SKM-1 (cell line): ENCODE measurements around the gene GNAL.

Experiments used
- DNase-seq: peaks from one replicate; lab custom pipeline; 2025; ENCODE audit not compliant: unreplicated experiment; lab: John Stamatoyannopoulos, UW

GNAL gene

DNA sequence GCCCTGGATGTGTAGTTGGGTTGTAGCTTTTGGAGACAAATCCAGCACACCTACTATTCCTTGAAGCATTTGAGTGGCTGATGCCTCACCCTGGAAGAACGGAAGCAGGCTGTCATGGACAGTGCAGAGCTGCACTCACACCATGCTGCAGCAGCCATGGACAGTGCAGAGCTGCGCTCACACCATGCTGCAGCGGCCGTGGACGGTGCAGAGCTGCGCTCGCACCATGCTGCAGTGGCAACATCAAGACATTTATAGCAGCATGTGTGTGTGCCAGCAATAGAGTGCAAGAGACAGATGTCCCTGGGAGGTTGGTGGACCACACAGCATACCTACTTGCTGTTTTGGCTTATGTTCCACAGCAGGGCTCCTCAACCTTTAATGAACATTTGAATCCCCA, 30.6 kb downstream of the GNAL start:
- DNase-seq: no peak

DNA sequence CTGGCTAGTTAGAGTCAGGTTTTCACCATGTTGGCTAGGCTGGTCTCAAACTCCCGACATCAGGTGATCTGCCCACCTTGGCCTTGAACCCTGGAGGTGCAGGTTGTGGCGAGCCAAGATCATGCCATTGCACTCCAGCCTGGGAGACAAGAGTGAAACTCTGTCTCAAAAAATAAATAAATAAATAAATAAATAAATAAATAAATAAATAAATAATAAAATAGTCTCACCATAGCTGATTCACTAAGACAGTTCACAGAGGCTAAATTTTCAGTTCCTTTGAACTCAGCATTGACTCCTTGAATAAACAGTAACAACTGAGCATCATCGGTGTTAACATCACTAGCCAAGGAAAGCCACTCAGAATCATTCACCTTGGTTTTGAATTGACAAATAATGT, 32.7 kb downstream of the GNAL start:
- DNase-seq: no peak

DNA sequence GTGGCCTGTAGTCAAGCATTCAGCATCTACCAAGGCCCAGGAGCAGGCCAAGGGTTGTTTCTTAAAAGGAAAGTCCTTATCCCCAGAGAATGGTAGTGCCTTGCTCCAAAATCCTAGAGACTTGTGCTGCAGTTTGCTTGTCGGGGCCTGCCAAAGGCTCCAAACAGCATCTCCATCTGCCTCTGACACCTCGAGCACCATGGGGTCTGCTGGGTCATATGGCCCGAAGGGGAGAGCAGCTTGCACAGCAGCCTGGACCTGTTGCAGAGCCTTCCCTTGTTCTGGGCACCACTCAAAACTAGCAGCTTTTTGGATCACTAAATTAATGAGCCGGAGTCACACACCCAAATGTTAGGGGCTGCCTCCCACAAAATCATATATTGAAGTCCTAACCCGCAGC, 35.7 kb downstream of the GNAL start:
- DNase-seq: no peak

DNA sequence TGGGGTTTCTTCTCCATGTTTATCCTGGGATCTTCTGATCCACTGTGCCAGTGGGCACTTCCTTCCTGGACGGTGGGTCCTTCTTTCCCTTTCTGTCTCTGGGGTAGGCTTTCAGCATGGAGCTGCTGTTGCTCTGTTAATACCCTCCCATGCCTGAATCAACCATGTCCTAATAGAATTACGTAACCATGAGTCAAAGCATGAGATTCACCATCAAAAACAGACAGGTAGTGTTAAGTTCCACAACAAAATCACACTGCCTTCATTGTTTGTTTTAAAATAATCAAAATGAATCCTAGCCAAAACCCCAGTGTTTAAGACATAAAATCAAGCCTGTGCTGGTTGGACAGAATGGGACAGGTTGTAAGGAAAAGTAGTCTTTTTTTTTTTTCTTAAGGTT, 37.5 kb downstream of the GNAL start:
- no peak for DNase-seq

DNA sequence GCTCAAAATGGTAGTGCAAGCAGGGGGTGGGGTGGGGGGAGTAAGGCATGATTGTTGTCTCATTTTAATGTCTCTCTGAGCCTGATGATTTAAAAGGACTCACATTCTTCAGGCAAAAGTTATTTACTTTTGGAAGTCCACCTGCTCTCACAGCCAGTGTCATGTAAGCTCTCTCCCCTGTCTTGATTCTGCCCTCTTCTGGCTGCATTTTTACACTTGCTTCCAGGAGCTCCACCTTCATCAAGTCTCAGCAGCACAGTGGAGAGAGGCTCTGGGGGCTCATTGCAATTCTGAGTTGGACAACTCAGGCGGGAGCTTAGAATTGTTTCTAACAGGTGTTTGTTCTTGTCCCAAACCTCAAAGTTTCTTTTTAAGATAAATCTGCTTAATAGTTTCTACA, 39.2 kb downstream of the GNAL start:
- DNase-seq: no peak

DNA sequence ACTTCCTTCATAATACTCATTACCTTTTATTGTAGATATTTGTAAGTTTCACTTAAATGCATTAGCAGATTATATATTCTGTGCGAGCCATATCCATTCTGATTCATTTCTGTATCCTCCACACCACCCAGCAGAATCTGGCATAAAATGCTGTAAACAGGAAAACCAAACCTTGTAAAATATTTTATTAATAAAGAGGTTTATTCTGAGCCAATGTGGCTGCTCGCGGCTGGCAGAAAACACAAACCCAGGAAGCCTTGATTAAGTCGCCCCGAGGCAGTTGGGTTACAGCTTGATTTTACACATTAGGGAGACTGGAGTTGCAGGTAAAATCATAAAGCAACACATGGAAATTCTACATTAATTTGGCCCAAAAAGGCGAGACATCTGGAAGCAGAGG, 40.5 kb downstream of the GNAL start:
- no peak for DNase-seq

DNA sequence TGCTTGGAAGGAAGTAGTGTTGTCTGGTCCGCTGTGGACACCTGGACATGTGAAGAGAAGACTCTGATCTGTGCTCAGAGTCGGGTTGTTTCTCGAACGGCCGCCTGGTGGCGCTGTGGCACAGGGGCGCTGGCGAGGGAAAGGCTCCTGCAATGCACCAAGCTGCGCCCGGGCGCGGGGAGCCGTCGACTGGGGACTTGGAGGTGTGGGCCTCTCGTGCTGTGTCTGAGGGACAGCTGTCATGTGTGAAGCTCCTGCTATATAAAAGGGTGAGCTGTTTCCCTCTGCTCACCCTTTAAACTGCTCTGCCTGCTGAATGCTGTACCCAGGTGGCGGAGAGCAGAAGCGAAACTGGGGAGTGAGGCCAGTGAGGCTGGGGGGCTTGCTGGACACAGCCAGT, 44.0 kb downstream of the GNAL start:
- peak; percentile 51 for DNase-seq

DNA sequence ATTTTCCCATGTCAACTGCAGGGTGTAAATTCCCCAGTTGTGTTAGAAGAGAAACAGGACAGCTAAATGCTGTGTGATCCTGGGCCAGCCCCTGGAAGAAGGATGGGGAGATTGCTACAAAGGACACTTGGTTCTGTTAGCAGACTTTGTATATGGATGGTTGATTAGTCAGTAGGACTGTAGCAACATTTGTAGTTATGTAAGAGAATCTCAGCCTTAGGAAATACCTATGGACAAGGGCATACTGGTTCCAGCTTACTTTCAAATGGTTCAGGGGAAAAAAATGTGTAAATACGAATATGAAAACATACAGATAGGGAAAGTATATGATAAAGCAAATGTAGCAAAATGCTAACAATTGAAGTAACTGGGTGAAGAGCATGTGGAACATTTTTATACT, 47.6 kb downstream of the GNAL start:
- DNase-seq: no peak

DNA sequence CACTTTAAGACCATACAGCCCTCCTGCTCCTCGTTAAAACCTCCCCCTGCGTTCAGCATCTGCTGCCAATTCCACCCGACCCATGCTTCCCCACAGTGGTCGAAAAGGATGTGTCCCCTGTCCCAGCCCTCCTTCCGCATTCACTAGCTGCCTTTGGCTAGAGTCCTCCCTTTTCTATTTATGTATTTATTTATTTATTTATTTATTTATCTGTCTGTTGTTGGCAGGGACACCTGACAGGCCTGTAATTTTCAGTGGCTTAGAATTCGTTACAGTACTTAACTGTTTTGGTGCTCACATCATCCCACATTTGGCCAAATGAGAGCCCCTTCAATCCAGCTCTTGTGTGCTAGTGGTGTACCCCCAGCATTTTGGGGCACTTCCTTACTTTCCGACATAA, 50.8 kb downstream of the GNAL start:
- DNase-seq: no peak

DNA sequence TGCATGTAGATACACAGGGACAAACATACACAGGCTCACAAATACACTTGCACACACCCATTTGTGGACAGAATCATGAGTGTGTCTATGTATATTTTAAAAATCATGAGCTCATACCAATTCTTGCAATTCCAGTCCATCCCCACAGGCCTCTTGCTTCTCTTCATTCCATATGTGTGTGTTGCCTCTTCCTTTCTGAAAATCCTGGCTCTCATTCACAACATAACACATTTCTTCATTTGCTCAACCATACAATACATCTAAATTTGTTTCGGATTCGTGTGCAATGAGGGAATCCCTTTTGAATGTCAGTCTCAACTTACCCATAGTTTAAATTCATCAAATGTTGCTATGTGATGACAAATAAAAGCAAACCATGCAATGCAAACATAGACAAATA, 51.4 kb downstream of the GNAL start:
- no peak for DNase-seq

DNA sequence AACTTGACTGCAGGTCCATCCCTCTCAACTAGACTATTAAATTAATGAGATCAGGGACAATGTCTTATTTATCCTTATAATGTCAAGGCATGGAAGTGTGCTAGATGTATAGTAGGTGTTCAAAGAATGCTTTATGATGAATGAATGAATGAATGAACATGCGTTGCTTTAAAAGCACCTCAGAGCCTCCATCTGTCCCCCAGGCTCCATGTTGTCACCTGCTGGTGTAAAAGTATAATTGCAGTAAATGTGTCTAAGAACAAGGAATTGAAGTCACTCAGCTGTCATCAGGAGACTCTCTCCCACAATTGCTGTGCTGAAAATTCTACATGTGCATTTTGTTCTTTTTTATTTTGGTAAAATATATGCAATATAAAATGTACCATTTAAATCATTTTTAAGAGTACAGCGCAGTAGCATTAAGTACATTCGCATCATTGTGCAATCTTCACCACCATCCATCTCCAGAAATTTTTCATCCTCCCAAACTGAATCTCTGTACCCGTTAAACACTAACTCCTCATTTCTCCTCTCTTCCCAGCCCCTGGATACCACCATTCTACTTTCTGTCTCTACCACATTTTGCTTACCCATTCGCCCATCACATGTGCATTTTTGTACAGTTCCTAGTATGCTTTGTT, 52.6 kb downstream of the GNAL start:
- DNase-seq: peak; percentile 51

DNA sequence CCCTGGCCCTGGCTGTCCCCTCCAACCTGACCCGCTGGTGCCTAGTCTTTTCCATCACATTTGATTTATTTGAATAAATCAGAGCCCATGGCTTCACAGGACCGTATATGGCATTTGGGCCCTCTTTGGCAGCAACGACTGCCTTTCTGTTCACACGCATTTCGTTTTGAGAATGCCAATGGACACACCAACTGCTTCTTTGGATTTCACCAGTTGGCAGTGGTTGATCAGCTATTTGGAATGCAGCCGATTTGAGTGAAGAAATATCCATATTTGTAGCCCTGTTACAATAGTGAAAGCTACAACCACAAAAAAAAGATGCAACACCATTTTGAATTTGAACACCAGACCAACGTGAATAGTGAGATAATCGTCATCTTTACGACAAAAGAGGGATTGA, 56.5 kb downstream of the GNAL start:
- DNase-seq: no peak

DNA sequence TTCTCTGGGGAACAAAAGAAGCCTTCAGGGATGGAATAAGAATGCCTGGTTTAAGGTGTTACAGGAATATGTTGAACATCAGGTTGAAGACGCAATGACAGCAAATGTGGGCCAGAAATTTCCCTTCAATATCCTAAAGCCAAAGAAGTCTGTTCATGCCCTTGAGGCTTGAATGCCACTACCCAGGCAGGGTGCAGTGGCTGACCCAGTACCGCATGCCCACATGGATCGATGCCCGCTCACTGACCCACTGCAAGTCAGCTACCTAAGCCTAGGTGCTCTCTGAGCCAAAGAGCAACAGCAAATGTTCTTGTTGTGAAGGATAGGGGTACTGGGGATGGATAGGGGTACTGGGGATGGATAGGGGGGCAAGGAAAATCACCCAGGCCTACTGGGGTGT, 58.2 kb downstream of the GNAL start:
- no peak for DNase-seq

DNA sequence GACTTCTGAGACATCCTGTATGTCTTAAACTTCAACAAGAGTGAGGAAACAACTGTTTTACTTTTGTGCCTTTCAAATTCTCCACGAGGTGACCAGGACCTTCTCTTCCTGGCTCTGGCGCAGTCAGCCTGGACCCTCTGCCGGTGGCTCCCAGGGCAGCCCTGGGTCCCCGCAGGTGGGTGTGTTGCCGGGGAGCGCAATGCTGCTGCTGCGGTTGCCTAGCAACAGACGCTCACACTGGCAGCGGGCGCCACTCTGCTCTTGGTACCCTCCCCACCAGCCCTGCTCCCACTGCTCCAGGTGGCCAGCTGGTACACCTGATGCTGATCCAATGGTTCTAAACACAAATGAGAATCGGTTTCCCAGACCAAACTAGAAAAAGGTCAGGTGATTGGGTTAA, 58.7 kb downstream of the GNAL start:
- DNase-seq: no peak

DNA sequence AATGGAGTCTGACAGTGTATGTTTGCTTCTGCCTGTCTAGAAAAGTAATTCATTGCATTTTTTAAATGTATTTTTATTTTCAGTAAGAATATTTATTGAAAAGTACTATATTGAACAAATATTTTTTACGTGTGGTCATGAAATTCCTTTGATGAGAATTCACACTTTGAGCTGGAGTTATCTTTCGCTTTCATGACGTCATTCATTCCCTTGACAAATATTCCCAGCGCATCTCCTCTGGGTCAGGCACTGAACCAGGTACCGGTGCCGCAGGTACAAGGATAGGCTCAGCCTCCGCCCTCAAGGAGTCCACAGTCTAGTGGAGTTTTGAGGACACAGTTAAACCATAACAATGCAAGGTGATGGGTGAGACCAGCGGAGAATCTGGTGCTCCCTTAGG, 60.2 kb downstream of the GNAL start:
- DNase-seq: no peak

DNA sequence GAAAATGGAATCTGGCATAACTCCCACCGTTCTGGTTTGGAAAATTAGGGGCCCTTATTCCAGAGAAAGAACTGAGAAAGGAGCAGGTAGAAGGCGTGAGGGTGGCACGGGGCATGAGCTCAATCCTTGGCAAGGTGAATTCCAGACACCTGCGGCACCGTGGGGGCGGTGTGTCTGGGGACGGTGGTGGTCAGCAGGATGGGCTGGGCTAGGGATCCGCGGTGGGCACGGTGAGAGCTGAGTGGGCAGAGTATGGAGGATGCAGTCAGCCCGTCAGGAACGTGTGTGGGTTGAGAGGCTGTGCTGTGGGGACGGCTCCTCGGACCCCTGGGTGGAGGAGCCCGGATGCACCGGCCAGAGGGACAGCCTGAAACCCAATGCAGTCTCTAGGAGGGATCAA, 61.1 kb downstream of the GNAL start:
- no peak for DNase-seq

DNA sequence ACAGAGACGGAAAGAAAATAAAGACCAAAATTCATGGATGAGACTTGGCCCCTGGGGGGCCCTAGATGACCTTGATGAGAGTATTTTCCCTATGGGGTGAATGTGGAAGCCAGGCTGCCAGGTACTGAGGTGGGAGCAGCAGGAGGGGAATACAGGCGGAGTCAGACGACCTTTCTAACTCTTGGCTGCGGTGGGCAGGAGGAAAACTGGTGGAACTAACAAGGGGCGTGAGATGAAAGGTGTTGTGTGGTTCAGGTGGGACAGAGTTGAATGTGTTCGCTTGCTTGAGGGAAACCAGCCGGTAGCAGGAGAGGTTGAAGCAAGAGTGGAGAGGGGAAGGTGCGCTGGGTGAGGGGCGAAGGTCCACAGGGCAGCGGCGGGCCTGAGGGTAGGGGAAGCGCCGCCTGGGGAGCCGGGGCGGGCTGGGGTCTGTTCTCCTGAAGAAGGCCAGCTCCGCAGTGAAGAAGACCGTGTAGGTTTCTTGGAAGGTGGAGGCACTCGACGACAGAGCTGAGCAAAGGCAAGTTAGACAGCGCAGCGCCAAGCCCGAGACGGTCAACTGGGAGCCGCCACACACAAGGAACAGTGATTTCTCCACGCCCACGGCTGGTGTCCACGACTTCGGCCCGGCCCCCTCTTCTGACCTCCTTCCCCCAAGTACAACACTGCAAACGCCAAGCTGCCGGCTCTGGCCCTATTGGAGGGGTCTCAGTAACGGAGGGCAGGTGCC, 61.7 kb downstream of the GNAL start:
- no peak for DNase-seq

DNA sequence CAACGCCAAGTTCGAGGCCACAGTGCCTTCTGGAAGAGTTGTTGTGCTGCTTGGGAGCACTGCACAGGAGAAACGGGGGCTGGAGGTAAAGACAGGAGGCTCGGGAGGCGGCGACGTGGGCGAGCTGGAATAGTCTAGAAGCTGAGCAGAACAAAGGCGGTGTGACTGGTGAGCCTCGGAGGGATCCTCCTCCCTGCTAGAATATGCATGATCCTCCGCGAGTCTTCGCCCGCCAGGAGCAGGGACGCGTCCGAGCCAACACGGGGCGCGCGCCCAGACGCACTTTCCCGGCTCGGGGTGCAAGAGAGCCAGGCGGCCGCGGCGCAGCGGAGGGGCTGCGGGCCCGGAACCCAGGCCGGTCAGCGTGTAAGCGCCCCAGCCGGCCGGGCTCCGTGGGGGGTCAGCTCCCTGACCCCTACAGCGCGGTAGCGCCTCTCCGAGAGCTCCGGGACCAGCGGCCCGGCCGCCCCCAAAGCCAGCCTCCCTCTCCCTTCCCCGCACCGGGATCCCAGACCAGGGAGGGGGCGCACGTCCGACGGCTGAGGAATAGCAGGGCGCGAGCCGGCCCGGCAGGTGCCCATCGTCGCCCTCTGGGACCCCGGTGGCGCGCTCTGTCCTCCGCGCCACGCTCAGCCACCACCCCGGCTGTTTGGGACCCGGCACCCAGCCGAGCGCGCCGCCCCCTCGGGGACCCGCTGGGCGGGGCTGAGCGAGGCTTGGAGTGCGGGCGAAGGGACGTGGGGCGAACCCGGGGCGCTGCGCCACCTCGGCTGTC, 62.5 kb downstream of the GNAL start:
- no peak for DNase-seq

DNA sequence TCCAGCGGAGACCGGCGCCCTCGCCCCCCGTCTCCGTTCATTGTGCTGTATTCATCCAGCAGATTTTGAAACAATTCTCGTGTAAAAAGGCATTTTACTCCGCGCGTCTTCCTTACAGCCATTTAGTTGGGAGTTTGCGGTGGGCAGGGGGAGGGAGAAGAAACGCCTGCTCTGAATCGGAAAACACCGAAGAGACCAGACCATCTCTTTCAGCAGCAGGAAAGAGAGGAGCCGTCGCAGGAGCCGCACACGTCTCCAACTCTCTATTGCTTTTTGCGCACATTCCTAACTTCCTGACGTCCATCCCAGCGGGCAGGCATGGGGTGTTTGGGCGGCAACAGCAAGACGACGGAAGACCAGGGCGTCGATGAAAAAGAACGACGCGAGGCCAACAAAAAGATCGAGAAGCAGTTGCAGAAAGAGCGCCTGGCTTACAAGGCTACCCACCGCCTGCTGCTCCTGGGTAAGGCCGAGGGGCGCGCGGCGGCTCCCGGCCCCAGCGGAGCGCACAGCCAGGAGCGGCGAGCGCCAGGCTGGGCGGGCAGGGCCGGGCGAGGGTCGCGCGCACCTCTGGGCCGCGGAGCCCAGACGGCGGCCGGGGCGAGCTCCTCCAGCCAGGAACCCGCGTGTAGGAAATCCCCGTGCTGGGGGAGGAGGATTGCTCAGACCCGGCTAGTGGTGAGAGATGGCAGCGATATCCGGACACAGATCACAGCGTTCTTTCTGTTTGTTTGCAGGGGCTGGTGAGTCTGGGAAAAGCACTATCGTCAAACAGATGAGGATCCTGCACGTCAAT, 63.2 kb downstream of the GNAL start:
- DNase-seq: no peak

DNA sequence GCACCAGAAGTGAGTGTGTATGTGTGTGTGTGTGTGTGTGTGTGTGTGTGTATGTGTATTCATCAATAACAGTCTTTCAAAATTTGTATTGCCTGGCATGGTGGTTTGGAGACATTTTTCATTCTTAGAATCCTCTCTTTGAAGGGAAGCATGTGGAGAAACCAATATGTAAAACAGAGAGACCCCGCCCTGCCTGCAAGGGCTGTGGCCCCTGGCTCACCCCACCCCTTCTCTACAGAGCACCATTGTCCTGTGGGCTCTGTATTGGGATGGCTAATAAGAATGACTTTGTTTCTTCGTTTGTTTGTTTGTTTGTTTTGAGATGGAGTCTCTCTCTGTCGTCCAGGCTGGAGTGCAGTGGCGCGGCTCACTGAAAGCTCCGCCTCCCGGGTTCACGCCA, 65.9 kb downstream of the GNAL start:
- DNase-seq: no peak

DNA sequence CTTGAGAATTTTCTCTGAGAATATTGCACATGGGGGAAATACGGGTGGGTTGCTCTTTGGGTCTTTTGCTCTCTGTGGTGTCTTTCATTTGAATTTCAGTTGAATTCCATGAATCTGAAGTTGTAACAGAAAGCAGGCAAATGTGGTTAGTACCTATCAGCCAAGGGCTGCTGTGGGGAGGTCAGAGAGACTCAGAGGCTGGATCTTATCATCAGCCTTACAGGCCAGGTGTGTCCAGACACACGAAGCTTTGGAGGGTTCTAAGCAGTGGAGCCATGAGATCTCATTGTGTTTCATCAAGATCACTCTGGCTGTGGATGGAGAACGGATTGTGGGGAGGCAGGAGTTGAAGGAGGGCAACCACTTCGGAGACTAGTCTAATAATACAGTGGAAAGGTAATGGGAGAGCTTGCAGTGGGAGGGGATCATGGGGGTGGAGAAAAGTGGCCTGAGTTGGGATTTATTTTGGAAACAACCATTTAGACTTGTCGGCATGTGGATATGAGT, 68.1 kb downstream of the GNAL start:
- DNase-seq: no peak
